DMS 273 (cell line): ENCODE data around the gene RPS28.
"Not testable (repeated sequence)": the region's sequence is repeated elsewhere in the genome, so short reads cannot be mapped to it uniquely, and the experiment has no call there.

ENCODE experiments used
- DNase-seq: peaks from one replicate; lab custom pipeline; 2025; ENCODE audit not compliant: unreplicated experiment; lab: John Stamatoyannopoulos, UW

RPS28 gene

DNA sequence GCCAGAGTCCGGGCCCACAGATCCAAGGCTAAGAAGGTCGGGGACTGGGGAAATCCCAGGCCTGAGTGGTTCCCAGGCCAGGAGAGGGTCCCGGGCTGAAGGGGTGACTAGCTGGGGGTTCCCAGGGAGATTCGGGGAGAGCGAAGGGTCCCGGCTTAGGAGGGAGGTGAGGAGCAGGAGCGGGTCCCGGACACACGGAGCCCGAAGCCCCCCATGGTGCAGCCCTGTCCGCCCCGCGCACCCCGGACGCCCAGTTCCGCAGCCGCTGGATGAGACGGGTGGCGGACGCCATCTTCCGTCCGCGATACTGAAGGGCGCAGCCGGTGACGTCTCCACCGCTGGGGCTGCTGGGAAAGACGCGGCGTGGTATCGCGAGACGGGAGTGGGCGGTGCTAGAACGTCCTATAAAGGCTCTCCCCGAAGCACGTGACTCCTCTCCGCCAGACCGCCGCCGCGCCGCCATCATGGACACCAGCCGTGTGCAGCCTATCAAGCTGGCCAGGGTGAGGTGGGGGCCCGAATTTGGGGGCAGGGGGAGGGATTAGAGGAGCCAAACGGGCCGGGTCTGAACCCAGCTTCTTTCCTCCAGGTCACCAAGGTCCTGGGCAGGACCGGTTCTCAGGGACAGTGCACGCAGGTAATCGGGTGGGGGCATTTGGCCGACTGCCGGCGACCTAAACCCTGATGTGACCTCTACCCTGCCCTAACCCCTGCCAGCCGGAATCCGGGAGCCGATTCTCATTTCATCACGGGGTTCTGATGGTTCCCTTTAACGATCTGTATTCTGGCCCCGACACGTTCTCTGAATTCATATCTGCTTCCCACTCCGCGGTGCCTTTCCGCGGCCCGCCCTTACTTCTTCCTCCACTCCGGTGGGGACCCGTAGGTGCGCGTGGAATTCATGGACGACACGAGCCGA, at the start of gene RPS28, which contains the start of gene NDUFA7:
Gene RPS28, plus strand, starts transcription at position 430 of the 919 bp plus-strand sequence. Its CDS starts 35 bp downstream, at position 465.
Gene NDUFA7, minus strand, starts transcription at position 309 of the 919 bp plus-strand sequence. Its CDS starts 17 bp downstream, at position 292.
- peak; percentile 98 for DNase-seq

DNA sequence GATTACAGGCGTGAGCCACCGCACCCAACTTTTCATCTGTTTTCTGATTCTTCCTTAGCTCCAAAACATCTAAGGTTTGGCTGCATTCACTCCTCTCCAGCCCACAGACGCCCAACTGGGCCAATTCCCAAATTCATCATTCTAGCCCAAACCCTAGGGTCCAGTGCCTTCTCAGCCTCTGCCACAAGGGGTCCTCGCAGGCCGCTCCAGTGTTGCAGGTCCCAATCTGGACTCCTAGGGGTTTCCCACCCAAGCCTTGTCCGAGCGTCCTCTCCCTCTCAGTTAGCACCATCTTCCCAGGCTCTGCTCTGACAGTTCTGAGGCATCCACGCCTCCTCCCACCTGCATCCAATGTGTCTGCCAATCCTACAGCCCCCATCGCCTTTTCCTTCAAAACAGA, 44.8 kb upstream of the RPS28 start:
- DNase-seq: not testable (repeated sequence)

DNA sequence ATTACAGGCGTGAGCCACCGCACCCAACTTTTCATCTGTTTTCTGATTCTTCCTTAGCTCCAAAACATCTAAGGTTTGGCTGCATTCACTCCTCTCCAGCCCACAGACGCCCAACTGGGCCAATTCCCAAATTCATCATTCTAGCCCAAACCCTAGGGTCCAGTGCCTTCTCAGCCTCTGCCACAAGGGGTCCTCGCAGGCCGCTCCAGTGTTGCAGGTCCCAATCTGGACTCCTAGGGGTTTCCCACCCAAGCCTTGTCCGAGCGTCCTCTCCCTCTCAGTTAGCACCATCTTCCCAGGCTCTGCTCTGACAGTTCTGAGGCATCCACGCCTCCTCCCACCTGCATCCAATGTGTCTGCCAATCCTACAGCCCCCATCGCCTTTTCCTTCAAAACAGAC, 30.0 kb upstream of the RPS28 start:
- DNase-seq: not testable (repeated sequence)

DNA sequence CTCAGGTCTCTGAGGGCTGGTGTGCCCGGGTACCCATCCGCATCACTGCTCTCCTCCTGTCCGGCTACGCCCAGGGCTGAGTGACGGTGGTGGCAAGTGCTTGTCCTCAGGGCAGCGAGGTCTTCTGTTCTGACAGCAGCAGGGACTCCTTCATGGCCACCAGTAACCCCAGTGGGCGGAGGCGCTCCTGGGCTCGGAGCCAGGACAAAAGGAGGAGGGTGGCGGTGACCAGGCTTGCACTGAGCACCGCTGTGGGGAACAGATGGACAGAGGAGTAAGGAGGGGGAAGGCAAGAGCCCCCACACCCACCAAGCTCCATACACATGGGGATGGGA, 19.0 kb upstream of the RPS28 start:
- peak; percentile 75 for DNase-seq

DNA sequence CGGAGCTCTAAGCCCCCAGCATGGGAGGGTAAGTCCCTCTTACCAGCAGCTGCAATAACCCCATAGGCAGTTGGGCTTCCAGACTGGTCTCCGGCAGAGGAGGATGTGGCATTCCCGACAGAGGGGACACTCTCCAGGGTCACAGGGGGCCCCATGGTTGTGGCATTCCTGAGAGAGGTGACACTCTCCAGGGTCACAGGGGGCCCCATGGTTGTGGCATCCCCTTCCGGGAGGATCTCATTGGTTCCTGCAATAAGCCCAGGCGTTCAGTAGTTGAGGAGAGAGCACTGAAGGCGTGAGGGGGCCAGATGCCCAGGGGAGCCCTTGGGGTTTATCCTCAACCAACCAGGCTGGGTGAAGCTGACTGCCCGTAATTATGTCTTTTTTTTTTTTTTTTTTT, 18.6 kb upstream of the RPS28 start:
- peak; percentile 58 for DNase-seq

DNA sequence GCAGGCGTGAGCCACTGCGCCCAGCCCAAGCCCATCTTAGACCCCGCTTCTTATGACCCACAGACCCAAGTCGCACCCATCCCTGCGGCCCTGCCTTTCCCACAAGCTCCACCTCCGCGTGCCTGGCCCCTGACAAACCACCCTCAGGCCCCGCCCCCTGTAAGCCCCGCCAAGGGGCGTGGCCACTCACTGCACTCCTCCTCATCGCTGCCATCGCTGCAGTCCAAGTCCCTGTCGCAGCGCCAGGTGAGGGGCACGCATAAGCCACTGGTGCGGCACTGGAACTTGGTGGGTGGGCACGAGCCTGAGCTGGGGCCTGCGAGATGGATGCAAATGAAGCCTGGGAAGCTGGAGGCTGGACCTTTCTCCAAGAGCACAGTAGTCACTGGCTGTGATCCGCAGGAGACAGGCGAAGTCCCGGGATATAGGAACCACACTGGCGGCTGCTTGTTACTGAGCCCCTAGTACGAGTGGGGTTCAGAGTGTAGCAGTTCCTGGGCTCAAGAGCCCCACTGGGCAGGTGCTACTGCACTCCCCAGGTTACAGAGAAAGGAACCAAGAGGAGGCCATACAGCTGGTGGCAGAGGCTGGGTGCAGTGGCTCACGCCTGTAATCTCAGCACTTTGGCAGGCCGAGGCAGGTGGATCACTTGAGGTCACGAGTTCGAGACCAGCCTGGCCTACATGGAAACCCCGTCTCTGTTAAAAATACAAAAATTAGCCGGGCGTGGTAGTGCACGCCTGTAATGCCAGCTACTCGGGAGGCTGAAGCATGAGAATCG, 16.3 kb upstream of the RPS28 start:
- peak; percentile 44 for DNase-seq

DNA sequence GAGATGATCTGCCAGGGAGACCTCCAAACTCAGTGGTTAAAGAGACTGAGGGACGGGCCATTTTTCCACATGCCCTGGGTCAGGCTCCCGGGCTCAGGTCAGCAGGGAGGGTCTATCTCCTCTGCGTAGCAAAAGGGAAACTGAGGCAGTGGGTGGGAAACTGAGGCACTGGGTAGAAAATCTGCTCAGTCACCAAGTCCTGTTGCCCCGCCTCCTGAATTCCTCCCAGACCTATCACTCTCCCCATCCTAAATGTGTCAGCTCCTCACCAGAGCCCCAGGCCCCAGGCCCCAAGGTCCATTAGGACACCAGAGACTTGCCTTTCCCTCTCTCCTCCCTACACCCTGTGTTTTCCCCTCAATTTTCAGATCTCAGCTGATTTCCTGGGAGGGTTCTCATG, 15.5 kb upstream of the RPS28 start:
- DNase-seq: no peak

DNA sequence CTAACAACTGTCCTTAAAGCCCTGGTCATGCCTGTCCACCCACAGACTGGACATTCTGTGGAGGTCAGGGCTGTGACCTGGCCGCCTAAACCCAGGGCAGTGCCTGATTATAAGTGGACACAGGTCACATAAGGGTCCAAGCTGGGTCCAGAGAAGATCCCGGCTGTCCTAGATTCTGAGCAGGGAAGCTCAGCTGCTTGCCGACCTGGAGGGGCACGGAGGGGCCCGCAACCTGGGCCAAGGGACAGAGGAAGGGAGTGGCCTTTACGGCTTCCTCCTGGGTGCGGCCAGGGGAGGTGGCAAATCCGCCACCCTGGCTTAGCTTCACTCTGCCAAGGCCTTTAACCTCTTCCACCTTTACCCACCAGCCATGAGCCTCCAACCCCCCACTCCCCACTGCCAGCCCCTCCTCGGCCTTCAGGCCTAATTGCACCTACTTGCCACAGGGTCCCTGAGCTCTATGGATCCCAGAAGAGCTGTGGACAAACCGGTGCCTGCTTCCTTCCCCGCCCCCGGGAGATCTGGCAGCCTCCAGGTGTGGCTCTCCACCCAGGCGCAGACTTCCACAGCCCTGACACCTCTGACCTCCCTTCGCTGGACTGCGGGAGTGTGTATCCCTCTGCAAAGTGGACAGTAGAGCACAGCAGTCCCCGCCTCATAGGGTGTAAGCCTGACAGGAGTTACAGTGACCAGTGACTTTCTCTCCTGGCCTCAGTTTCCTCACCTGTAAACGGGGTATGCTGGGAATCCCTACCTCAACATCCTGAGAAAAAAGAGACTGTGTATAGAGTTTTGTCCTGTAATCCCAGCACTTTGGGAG, 14.9 kb upstream of the RPS28 start:
- no peak for DNase-seq

DNA sequence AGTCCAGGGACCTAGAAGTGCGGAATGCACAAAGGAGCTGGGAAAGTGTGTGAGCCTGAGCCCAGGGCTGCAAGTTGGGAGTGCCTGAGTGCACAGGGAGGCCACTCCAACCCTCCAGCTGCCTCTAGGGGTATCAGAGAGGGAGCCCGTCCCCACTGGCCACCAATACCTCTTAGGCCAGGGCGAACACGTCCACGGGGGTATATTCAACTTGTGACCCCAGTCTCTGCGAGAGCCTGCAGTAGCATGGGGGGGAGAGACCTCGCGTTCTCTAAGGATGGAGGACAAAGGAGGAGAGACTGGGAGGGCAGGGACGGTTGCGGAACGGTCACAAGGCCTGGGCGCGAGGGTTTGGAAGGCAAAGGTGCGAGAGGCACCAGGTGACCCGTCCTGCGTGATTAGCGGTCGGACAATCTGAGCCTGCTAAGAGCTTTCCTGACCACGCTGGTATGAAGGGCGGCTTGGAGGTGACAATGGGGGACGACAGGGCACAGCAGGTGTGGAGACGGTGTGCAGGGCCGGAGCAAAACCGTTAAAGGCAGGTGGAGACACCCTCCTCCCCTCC, 13.8 kb upstream of the RPS28 start:
- peak; percentile 70 for DNase-seq

DNA sequence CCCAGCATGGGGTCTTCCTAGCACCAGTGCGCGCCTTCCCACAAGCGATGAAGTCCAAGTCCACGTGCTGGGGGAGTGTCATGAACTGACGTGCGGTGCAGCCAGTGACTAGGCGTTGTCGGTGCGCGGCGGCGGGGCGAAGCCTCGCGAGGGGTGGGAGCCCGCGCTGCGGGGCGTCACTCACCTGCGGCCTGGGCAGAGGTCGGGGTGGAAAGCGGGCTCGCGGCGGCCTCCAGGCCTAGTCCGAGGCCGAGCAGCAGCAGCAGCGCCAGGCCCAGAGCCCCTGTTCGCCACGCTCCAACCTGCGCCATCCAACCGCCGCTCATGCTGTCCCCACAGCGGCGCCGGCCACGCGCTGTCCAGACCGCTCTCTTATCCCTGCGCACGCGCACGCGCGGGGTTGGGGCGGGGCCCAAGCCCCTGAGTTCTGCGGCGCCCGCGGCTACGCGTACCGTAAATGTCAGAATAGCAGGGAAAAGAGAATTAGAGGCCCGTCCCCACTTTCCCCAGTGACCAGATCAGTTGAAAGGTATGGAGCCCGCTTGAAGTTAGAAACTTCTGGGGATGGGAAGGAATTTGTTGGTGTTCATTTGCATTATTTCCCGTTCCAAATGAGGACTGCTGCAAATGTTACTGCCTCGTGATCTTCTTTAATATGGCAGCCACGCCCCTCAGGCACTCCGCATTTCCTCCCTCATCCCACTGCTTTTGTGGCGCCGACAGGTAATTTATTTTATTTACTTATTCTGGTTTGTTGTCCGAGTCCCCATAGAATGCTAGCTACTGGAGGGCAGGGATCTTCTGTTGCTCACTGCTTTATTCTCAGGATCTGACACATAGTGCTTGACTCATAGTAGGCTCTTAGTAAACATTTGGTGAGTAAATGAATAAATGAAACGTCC, 13.1 kb upstream of the RPS28 start, which contains the start of gene CD320:
Gene CD320, minus strand, starts transcription at position 394 of the 902 bp plus-strand sequence. Its CDS starts 68 bp downstream, at position 326.
- peak; percentile 98 for DNase-seq

DNA sequence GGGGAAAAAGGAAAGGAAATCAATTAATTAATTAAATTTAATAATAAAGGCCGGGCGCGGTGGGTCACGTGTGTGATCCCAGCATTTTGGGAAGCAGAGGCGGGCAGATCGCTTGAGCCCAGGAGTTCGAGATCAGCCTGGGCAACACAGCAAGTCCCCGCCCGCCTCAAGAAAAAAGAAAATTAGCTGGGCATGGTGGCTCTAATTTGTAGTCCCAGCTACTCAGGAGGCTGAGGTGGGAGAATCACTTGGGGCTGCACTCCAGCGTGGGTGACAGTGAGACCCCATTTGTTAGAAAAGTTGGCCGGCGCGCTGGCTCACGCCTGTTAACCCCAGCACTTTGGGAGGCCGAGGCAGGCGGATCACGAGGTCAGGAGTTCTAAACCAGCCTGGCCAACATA, 12.4 kb upstream of the RPS28 start:
- no peak for DNase-seq

DNA sequence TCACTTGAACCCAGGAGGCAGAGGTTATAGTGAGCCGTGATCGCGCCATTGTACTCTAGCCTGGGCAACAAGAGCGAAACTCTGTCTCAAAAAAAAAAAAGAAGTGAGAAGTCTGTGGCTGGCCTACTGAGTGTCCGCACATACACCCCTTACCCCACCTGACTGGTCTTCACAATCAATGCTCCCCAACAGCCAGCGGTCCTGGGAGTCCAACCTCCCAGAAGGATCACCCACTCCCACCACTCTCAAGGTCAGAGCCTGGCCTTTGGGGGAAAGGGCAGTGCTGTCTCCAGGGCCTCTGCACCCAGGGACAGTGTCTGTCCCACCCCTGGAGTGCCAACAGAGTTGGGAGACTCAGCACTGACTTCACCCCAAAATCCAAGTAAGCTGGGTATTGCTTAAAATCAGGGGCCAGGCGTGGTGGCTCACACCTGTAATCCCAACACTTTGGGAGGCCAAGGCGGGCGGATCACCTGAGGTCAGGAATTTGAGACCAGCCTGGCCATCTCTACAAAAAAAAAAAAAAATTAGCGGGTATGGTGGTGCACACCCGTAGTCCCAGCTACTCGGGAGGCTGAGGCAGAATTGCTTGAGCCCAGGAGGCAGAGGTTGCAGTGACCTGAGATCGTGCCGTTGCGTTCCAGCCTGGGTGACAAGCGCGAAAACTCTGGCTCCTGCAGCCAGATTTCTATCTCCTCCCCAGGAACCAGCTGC, 10.8 kb upstream of the RPS28 start:
- no peak for DNase-seq

DNA sequence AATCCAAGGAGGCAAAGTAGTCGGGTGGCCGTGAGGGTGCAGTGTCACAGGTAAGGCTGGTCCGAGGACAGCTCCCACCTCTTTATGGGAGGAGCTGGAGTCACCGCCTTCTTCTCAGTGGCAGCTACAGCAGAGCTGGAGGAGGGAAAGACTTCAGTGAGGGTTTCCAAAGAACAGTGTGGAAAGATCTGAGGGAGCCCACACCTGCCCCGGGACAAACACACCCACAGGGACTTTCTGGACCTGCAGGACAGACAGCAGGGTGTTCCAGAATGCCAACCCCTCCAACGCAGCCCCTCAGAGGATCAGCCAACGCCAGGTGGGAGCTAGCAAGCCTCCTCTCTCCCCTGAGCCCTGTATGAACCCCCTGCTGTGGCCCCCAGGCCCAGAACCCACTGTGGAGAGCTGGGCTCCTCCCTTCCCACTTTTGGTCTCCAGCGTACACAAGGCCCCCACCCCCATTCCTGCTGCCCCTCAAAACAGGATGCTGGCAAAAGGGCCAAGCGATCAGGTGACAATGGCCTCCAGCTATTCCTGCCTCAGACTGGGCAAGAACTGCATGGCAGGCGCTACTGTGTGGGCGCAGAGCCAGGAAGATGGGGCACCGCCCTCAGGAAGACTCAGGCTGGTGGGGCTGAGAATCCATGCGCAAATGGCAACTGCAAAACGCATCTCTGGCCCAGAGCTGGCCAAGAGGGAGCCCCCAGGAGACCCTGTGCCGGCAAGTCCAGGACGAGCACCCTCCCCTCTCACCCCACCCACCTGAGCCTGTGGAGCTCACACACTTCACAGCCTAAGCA, 9.6 kb upstream of the RPS28 start:
- DNase-seq: peak; percentile 50

DNA sequence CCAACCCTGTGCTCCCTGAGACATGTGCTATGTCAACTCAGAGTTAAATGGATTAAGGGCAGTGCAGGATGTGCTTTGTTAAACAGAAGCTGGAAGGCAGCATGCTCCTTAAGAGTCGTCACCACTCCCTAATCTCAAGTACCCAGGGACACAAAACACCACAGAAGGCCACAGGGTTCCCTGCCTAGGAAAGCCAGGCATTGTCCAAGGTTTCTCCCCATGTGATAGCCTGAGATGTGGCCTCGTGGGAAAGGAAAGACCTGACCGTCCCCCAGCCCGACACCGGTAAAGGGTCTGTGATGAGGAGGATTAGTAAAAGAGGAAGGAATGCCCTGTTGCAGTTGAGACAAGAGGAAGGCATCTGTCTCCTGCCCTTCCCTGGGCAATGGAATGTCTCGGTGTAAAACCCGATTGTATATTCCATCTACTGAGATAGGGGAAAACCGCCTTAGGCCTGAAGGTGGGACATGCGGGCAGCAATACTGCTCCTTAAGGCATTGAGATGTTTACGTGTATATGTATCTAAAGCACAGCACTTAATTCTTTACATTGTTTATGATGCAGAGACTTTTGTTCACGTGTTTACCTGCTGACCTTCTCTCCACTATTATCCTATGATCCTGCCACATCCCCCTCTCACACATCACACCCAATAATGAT, 6.2 kb upstream of the RPS28 start:
- DNase-seq: not testable (repeated sequence)

DNA sequence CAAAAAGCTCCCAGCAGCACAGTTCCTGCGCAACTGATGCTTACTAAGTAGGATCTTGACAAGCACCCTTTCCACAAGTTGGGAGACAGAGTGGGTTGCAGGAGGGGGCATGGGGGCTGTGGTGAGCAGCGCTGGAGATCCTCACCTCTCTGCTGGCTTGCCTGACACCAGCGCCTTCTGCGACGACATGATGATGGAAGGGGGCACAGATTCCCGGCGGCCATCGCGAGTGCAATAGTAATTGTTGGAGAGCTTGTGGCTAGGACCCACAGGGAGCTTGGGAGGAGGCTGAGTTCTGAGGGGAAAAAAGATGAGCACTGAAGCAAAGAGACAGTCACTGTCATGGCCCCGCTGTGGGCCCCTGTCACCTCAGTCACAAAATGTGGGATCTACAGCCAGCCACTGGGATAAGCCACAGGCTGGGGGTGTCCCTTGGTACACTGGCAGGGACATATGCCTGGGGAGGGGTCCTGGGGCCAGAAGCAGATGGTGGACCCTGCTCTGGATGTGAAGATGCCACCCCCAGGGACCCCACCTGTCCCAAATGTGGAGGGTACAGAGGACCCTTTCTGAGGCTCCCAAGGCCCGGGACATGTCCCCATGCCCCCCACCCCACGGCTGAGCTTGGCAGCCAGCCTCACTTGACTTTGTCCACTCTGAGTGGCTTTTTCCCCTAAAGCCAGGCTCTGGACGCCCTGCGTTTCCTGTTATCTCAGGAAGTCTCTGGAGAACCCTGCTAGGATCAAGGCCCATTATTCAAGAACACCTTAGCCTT, 4.8 kb upstream of the RPS28 start:
- no peak for DNase-seq

DNA sequence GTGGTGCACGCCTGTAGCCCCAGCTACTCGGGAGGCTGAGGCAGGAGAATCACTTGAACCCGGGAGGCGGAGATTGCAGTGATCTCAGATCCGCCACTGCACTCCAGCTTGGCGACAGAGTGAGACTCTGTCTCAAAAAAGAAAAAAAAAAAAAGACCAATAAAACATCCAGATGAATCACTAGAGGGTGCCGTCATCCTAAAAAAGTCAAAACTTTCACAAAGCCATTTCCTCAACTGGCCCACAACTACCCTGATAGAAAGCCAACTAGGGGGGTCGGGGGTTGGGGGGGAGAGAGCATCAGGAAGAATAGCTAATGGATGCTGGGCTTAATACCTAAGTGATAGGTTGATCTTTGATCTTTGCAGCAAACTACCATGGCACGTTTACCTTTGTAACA, 2.5 kb upstream of the RPS28 start:
- DNase-seq: not testable (repeated sequence)
